ENCODE data around the gene JAM3. TPM values are rescaled to one million over a fixed set of nuclear protein-coding genes. Genes with fewer than 3 reads are reported as not detected.

Gene JAM3
- total RNA-seq, 8 experiments from 2014 or later: 34.1 to 141 (median 58.4) TPM

GRCh38 chr11:134041349-134041748, 27.5 kb upstream of the JAM3 start:
- WGBS, 10 experiments: 60 to 94% (median 88%) methylated on average over 1 to 6 of the region's 8 CpGs; no CpG with 5 or more reads in 6 of the 10 experiments
- peaks cover 67 to 70% of the 10 kb centered on the region in 2 donors for H3K4me1 ChIP-seq (replicated peaks in 1 of 2)
- ATAC-seq (replicated peaks in 6 of 8): no peak
- peak overlapping the region; percentile 29 to 60 for H3K27ac ChIP-seq
- H3K4me3 ChIP-seq: no peak overlapping the region
- in situ Hi-C loops (cut with MboI; ENCODE audit: low pct_unique_long_range_greater_than_20kb in 2 of 9, low sequenced_read_pairs in 9 of 9, unreplicated experiment in 9 of 9): loop anchor here in 5 of 9 experiments (25.0 kb wide), 1 partner anchor 104 kb away; no protein-coding TSS in a partner anchor

GRCh38 chr11:134041791-134042696, 26.8 kb upstream of the JAM3 start:
- peak in 2 of 8 experiments; percentile 4 to 18 for ATAC-seq (replicated peaks in 6 of 8)
- H3K27ac ChIP-seq: no peak overlapping the region
- no peak overlapping the region for H3K4me3 ChIP-seq
- peaks cover 60 to 63% of the 10 kb centered on the region in 2 donors for H3K4me1 ChIP-seq (replicated peaks in 1 of 2)
- in situ Hi-C loops (cut with MboI; ENCODE audit: low pct_unique_long_range_greater_than_20kb in 2 of 9, low sequenced_read_pairs in 9 of 9, unreplicated experiment in 9 of 9): loop anchor here in 5 of 9 experiments (25.0 kb wide), 1 partner anchor 105 kb away; no protein-coding TSS in a partner anchor
- 40 to 100% (median 65%) methylated on average over 1 to 2 of the region's 30 CpGs; no CpG with 5 or more reads in 6 of the 10 experiments for WGBS, 10 experiments

- in situ Hi-C loops (cut with MboI; ENCODE audit: low pct_unique_long_range_greater_than_20kb in 2 of 9, low sequenced_read_pairs in 9 of 9, unreplicated experiment in 9 of 9): loop anchor here in 5 of 9 experiments (25.0 kb wide), 1 partner anchor 107 kb away; no protein-coding TSS in a partner anchor
- Histone ChIP-seq H3K27ac (no peak overlapping the region), H3K4me3 (no peak overlapping the region), H3K4me1 (replicated peaks in 1 of 2) (peaks cover 43 to 46% of the 10 kb centered on the region in 2 donors)
- 92 to 100% (median 100%) methylated on average over 1 to 5 of the region's 9 CpGs; no CpG with 5 or more reads in 2 of the 10 experiments for WGBS, 10 experiments
- no peak for ATAC-seq (replicated peaks in 6 of 8)
Measured at GRCh38 chr11:134043821-134044420, 25.0 kb upstream of the JAM3 start.

- ATAC-seq (replicated peaks in 6 of 8): peak in 3 of 8 experiments; percentile 28 to 57 (median 51)
- in situ Hi-C loops (cut with MboI; ENCODE audit: low pct_unique_long_range_greater_than_20kb in 2 of 9, low sequenced_read_pairs in 9 of 9, unreplicated experiment in 9 of 9): loop anchor here in 6 of 9 experiments (5.0 to 25.0 kb wide), 2 partner anchors 97 to 107 kb away; no protein-coding TSS in a partner anchor
- Histone ChIP-seq H3K4me1 (replicated peaks in 1 of 2) (peaks cover 35 to 38% of the 10 kb centered on the region in 2 donors), H3K4me3 (no peak overlapping the region), H3K27ac (no peak overlapping the region)
- WGBS, 10 experiments: 0 to 100% (median 93%) methylated on average over 1 to 11 of the region's 16 CpGs
Measured at GRCh38 chr11:134044514-134045284, 24.2 kb upstream of the JAM3 start.

- peaks cover 26 to 32% of the 10 kb centered on the region in 2 donors for H3K4me1 ChIP-seq (replicated peaks in 1 of 2)
- peak in 7 of 8 experiments; percentile 2 to 83 (median 60) for ATAC-seq (replicated peaks in 6 of 8)
- in situ Hi-C loops (cut with MboI; ENCODE audit: low pct_unique_long_range_greater_than_20kb in 2 of 9, low sequenced_read_pairs in 9 of 9, unreplicated experiment in 9 of 9): loop anchor here in 6 of 9 experiments (5.0 to 25.0 kb wide), 2 partner anchors 99 to 109 kb away; no protein-coding TSS in a partner anchor
- no peak overlapping the region for H3K4me3 ChIP-seq
- WGBS, 10 experiments: 50 to 100% (median 82%) methylated on average over 2 to 9 of the region's 25 CpGs; no CpG with 5 or more reads in 1 of the 10 experiments
- H3K27ac ChIP-seq: no peak overlapping the region
Measured at GRCh38 chr11:134045799-134046635, 22.9 kb upstream of the JAM3 start.

GRCh38 chr11:134046681-134047449, 22.0 kb upstream of the JAM3 start:
- ATAC-seq (replicated peaks in 6 of 8): no peak
- in situ Hi-C loops (cut with MboI; ENCODE audit: low pct_unique_long_range_greater_than_20kb in 2 of 9, low sequenced_read_pairs in 9 of 9, unreplicated experiment in 9 of 9): loop anchor here in 6 of 9 experiments (5.0 to 25.0 kb wide), 2 partner anchors 100 to 110 kb away; no protein-coding TSS in a partner anchor
- Histone ChIP-seq H3K27ac (no peak overlapping the region), H3K4me3 (no peak overlapping the region), H3K4me1 (replicated peaks in 1 of 2) (peaks cover 19 to 26% of the 10 kb centered on the region in 2 donors)
- WGBS, 10 experiments: 69 to 100% (median 90%) methylated on average over 3 to 15 of the region's 30 CpGs; no CpG with 5 or more reads in 2 of the 10 experiments

GRCh38 chr11:134047586-134047999, 21.3 kb upstream of the JAM3 start:
- Histone ChIP-seq H3K4me3 (no peak overlapping the region), H3K4me1 (replicated peaks in 1 of 2) (peaks cover 12 to 20% of the 10 kb centered on the region in 2 donors), H3K27ac (no peak overlapping the region)
- in situ Hi-C loops (cut with MboI; ENCODE audit: low pct_unique_long_range_greater_than_20kb in 2 of 9, low sequenced_read_pairs in 9 of 9, unreplicated experiment in 9 of 9): loop anchor here in 6 of 9 experiments (5.0 to 25.0 kb wide), 2 partner anchors 100 to 110 kb away; no protein-coding TSS in a partner anchor
- peak in 3 of 8 experiments; percentile 29 to 75 (median 67) for ATAC-seq (replicated peaks in 6 of 8)
- 0 to 60% (median 37%) methylated on average over 1 to 6 of the region's 11 CpGs; no CpG with 5 or more reads in 3 of the 10 experiments for WGBS, 10 experiments

- in situ Hi-C loops (cut with MboI; ENCODE audit: low pct_unique_long_range_greater_than_20kb in 2 of 9, low sequenced_read_pairs in 9 of 9, unreplicated experiment in 9 of 9): loop anchor here in 6 of 9 experiments (5.0 to 25.0 kb wide), 2 partner anchors 101 to 111 kb away; no protein-coding TSS in a partner anchor
- Histone ChIP-seq H3K4me3 (no peak overlapping the region), H3K27ac (no peak overlapping the region), H3K4me1 (replicated peaks in 1 of 2) (peaks cover 10 to 20% of the 10 kb centered on the region in 2 donors)
- no peak for ATAC-seq (replicated peaks in 6 of 8)
- WGBS, 10 experiments: 40 to 100% (median 82%) methylated on average over 3 to 9 of the region's 9 CpGs; no CpG with 5 or more reads in 2 of the 10 experiments
Measured at GRCh38 chr11:134048028-134048427, 20.8 kb upstream of the JAM3 start.

GRCh38 chr11:134049303-134049702, 19.6 kb upstream of the JAM3 start:
- 20 to 82% (median 63%) methylated on average over 1 to 10 of the region's 11 CpGs; no CpG with 5 or more reads in 2 of the 10 experiments for WGBS, 10 experiments
- H3K4me1 ChIP-seq (replicated peaks in 1 of 2): peaks cover 10 to 26% of the 10 kb centered on the region in 2 donors
- ATAC-seq (replicated peaks in 6 of 8): no peak
- H3K4me3 ChIP-seq: no peak overlapping the region
- H3K27ac ChIP-seq: no peak overlapping the region
- in situ Hi-C loops (cut with MboI; ENCODE audit: low pct_unique_long_range_greater_than_20kb in 2 of 9, low sequenced_read_pairs in 9 of 9, unreplicated experiment in 9 of 9): loop anchor here in 6 of 9 experiments (5.0 to 25.0 kb wide), 2 partner anchors 102 to 112 kb away; no protein-coding TSS in a partner anchor

GRCh38 chr11:134050541-134051383, 18.1 kb upstream of the JAM3 start:
- Histone ChIP-seq H3K4me3 (peak overlapping the region in 1 of 5 donors; percentile 18), H3K27ac (no peak overlapping the region), H3K4me1 (replicated peaks in 1 of 2) (peaks cover 6 to 19% of the 10 kb centered on the region in 2 donors)
- in situ Hi-C loops (cut with MboI; ENCODE audit: low pct_unique_long_range_greater_than_20kb in 2 of 9, low sequenced_read_pairs in 9 of 9, unreplicated experiment in 9 of 9): loop anchor here in 4 of 9 experiments (5.0 to 10.0 kb wide), 3 partner anchors 84 to 94 kb away; no protein-coding TSS in a partner anchor
- 13 to 96% (median 61%) methylated on average over 2 to 17 of the region's 43 CpGs; no CpG with 5 or more reads in 2 of the 10 experiments for WGBS, 10 experiments
- peak; percentile 43 to 91 (median 86) for ATAC-seq (replicated peaks in 6 of 8)
